GM23338 (cell line): ENCODE measurements around the gene FMR1NB. TPM values are rescaled to one million over a fixed set of nuclear protein-coding genes. Genes with fewer than 3 reads are reported as not detected.

Experiments used
- CREB1 ChIP-seq: fragments of 250-450 bp; sonication (Bioruptor Pico); IDR thresholded peaks from 2 replicates; pipeline ENCODE4 v1.5.0; 2020; ENCODE audit warnings: low read depth, mild to moderate bottlenecking, moderate library complexity
- EZH2 ChIP-seq: fragments of 200-600 bp; sonication (generic); IDR thresholded peaks from one replicate; pipeline ENCODE4 v1.8.0; 2017; ENCODE audit warnings: antibody characterized with exemption, mild to moderate bottlenecking, low read depth; ENCODE audit not compliant: unreplicated experiment
- POLR2AphosphoS5 ChIP-seq: IDR thresholded peaks from 2 replicates; pipeline ENCODE4 v1.6.1; 2016; ENCODE audit warnings: antibody characterized with exemption, low read depth
- ZNF331 ChIP-seq: fragments of 250-450 bp; sonication (Bioruptor Pico); IDR thresholded peaks from 2 replicates; pipeline ENCODE4 v1.5.0; 2020; ENCODE audit warnings: low read depth, mild to moderate bottlenecking, moderate library complexity
- polyA plus RNA-seq: library from polyadenylated mRNA; unstranded; fragments of >200 nt; fragmentation: Nextera tagmentation; extraction: Ambion mirVana; gene quantifications from 2 replicates; pipeline ENCODE4 v1.2.1, GENCODE V29; 2016
- total RNA-seq: library from RNA; depleted of rRNA; stranded (reverse); fragments of >200 nt; shearing (Covaris generic); gene quantifications from 2 replicates; pipeline ENCODE4 v1.2.3, GENCODE V29; 2014
- TF ChIP-seq, protein P1 (sequence below): fragments of 250-450 bp; sonication (Bioruptor Pico); IDR thresholded peaks from 2 replicates; pipeline ENCODE4 v1.5.0; 2020; ENCODE audit warnings: mild to moderate bottlenecking, moderate library complexity
- TF ChIP-seq, protein P2 (sequence below), 2 experiments: fragments of 200-600 bp in 1 of 2; sonication (generic) in 1 of 2; conservative IDR thresholded peaks; 2 replicates each; pipeline versions ENCODE4 v1.5.1 to v1.6.1; 2016 to 2017; ENCODE audit warnings: antibody characterized with exemption in 2 of 2, low read depth in 2 of 2, mild to moderate bottlenecking in 2 of 2, moderate library complexity in 1 of 2
- TF ChIP-seq, protein P3 (sequence below): IDR thresholded peaks from one replicate; pipeline ENCODE4 v1.6.1; 2018; ENCODE audit warnings: antibody characterized with exemption; ENCODE audit not compliant: unreplicated experiment

The FMR1NB gene
- total and polyA plus RNA-seq, 2 experiments from 2014 or later = not detected

DNA sequence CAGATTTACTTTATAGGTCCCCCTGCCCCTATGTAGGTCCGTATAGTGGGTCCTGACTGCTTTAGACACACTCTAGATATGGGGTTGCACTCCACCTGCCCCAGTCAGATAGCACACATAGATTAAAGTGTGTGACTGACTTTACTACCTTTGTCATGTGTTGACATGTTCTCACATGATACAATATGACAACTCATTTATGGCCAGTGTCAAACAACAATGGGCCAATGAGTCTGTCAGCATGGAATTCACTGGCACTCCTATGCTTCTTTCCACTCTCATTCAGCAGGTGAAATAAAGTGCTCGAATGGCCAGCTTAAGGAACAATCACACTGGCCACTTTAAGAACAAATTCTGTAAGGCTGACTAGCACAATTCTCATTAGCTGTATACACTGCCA lies 23.8 kb upstream of the FMR1NB start (continued):
- TF ChIP-seq, protein P1, sequence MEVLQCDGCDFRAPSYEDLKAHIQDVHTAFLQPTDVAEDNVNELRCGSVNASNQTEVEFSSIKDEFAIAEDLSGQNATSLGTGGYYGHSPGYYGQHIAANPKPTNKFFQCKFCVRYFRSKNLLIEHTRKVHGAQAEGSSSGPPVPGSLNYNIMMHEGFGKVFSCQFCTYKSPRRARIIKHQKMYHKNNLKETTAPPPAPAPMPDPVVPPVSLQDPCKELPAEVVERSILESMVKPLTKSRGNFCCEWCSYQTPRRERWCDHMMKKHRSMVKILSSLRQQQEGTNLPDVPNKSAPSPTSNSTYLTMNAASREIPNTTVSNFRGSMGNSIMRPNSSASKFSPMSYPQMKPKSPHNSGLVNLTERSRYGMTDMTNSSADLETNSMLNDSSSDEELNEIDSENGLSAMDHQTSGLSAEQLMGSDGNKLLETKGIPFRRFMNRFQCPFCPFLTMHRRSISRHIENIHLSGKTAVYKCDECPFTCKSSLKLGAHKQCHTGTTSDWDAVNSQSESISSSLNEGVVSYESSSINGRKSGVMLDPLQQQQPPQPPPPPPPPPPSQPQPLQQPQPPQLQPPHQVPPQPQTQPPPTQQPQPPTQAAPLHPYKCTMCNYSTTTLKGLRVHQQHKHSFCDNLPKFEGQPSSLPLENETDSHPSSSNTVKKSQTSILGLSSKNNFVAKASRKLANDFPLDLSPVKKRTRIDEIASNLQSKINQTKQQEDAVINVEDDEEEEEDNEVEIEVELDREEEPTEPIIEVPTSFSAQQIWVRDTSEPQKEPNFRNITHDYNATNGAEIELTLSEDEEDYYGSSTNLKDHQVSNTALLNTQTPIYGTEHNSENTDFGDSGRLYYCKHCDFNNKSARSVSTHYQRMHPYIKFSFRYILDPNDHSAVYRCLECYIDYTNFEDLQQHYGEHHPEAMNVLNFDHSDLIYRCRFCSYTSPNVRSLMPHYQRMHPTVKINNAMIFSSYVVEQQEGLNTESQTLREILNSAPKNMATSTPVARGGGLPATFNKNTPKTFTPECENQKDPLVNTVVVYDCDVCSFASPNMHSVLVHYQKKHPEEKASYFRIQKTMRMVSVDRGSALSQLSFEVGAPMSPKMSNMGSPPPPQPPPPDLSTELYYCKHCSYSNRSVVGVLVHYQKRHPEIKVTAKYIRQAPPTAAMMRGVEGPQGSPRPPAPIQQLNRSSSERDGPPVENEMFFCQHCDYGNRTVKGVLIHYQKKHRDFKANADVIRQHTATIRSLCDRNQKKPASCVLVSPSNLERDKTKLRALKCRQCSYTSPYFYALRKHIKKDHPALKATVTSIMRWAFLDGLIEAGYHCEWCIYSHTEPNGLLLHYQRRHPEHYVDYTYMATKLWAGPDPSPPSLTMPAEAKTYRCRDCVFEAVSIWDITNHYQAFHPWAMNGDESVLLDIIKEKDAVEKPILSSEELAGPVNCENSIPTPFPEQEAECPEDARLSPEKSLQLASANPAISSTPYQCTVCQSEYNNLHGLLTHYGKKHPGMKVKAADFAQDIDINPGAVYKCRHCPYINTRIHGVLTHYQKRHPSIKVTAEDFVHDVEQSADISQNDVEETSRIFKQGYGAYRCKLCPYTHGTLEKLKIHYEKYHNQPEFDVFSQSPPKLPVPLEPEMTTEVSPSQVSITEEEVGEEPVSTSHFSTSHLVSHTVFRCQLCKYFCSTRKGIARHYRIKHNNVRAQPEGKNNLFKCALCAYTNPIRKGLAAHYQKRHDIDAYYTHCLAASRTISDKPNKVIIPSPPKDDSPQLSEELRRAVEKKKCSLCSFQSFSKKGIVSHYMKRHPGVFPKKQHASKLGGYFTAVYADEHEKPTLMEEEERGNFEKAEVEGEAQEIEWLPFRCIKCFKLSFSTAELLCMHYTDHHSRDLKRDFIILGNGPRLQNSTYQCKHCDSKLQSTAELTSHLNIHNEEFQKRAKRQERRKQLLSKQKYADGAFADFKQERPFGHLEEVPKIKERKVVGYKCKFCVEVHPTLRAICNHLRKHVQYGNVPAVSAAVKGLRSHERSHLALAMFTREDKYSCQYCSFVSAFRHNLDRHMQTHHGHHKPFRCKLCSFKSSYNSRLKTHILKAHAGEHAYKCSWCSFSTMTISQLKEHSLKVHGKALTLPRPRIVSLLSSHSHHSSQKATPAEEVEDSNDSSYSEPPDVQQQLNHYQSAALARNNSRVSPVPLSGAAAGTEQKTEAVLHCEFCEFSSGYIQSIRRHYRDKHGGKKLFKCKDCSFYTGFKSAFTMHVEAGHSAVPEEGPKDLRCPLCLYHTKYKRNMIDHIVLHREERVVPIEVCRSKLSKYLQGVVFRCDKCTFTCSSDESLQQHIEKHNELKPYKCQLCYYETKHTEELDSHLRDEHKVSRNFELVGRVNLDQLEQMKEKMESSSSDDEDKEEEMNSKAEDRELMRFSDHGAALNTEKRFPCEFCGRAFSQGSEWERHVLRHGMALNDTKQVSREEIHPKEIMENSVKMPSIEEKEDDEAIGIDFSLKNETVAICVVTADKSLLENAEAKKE = no peak
- TF ChIP-seq POLR2AphosphoS5 = no peak
- no peak for TF ChIP-seq CREB1 (CRISPR knock-in tag)
- TF ChIP-seq, protein P2, sequence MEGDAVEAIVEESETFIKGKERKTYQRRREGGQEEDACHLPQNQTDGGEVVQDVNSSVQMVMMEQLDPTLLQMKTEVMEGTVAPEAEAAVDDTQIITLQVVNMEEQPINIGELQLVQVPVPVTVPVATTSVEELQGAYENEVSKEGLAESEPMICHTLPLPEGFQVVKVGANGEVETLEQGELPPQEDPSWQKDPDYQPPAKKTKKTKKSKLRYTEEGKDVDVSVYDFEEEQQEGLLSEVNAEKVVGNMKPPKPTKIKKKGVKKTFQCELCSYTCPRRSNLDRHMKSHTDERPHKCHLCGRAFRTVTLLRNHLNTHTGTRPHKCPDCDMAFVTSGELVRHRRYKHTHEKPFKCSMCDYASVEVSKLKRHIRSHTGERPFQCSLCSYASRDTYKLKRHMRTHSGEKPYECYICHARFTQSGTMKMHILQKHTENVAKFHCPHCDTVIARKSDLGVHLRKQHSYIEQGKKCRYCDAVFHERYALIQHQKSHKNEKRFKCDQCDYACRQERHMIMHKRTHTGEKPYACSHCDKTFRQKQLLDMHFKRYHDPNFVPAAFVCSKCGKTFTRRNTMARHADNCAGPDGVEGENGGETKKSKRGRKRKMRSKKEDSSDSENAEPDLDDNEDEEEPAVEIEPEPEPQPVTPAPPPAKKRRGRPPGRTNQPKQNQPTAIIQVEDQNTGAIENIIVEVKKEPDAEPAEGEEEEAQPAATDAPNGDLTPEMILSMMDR (conservative IDR thresholded peaks at IDR 0.05; ENCODE audit: low read depth in 2 of 2) = no peak
- TF ChIP-seq, protein P3, sequence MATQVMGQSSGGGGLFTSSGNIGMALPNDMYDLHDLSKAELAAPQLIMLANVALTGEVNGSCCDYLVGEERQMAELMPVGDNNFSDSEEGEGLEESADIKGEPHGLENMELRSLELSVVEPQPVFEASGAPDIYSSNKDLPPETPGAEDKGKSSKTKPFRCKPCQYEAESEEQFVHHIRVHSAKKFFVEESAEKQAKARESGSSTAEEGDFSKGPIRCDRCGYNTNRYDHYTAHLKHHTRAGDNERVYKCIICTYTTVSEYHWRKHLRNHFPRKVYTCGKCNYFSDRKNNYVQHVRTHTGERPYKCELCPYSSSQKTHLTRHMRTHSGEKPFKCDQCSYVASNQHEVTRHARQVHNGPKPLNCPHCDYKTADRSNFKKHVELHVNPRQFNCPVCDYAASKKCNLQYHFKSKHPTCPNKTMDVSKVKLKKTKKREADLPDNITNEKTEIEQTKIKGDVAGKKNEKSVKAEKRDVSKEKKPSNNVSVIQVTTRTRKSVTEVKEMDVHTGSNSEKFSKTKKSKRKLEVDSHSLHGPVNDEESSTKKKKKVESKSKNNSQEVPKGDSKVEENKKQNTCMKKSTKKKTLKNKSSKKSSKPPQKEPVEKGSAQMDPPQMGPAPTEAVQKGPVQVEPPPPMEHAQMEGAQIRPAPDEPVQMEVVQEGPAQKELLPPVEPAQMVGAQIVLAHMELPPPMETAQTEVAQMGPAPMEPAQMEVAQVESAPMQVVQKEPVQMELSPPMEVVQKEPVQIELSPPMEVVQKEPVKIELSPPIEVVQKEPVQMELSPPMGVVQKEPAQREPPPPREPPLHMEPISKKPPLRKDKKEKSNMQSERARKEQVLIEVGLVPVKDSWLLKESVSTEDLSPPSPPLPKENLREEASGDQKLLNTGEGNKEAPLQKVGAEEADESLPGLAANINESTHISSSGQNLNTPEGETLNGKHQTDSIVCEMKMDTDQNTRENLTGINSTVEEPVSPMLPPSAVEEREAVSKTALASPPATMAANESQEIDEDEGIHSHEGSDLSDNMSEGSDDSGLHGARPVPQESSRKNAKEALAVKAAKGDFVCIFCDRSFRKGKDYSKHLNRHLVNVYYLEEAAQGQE = no peak
- TF ChIP-seq ZNF331 (CRISPR knock-in tag) = no peak
- TF ChIP-seq EZH2 = no peak
